Activated naive CD4-positive, alpha-beta T cell treated with anti-CD3 and anti-CD28 coated beads, Interleukin-2, amount 50 U/mL, for 16 hours (primary cell): ENCODE measurements around the gene NKAIN2.
"Not testable (repeated sequence)": the region's sequence is repeated elsewhere in the genome, so short reads cannot be mapped to it uniquely, and the experiment has no call there.

ENCODE experiments used
- DNase-seq: peaks from one replicate; pipeline ENCODE4 v3.0.0-alpha.2; 2020

The NKAIN2 gene

DNA sequence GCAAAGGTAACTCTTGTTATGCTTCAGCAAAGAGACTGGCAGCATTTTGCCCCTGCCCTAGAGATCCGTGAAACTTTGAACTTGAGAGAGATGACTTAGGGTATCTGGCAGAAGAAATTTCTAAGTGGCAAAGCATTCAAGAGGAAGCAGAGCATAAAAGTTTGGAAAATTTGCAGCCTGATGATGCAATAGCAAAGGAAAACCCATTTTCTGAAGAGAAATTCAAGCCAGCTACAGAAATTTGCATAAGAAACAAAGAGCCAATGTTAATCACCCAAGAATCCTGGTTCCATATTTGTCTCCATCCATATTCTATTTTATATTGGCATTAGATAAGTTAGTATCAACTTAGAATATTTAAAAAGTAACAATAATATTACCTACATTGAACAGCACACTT is 934.1 kb downstream of the NKAIN2 start:
- not testable (repeated sequence) for DNase-seq

DNA sequence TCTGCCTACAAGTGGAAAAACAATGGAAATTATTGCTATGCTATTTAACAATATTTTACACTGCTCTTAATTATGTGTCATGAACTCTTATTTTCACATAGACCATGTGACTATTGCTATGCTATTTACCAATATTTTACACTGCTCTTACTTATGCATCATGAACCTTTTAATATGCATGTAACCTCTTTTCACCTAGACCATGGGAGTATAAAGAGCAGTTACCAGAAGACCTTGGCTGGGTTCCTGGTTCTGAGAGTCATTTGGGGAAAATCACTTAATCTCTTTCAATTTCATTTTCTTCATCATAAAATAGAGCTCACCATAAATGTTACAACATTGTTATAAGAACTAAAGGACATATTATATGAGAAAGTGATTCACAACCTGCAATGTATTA is 934.8 kb downstream of the NKAIN2 start:
- no peak for DNase-seq

DNA sequence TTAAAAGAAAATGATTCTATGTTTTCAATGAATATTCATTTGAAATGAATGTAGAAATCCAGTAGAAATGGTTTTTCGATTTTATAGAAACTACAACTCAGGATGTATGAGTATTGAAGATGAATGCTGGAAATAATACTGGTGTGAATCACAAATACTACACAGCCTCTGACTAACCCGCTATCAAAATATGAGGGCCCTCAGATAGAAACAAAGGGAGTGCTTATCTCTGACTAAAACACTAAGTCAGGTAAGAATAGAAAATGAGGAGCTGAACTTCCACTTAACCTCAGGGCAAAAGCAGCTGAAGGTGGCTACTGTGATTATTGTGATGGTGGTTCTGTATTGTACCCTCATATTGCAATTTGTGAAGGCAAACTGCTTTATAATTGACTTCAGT is 937.7 kb downstream of the NKAIN2 start:
- no peak for DNase-seq

DNA sequence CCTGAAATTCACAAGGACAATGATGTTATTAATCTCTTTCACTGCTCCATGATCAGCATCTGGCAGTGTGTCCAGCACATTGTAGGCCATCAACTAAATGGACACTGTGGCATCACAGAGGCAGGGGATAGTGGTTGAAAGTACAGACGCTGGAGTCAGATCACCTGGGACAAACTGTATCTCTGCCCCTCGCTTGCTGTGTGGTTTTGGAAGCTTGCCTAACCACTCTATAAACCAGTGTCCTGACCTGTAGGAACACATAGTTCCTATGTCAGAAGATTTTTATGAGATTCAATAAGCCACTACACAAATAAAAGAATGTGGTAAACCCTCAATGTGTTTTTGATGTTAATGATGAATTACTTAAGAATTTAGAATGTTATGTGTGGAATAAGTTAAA is 939.3 kb downstream of the NKAIN2 start:
- DNase-seq, result no peak

DNA sequence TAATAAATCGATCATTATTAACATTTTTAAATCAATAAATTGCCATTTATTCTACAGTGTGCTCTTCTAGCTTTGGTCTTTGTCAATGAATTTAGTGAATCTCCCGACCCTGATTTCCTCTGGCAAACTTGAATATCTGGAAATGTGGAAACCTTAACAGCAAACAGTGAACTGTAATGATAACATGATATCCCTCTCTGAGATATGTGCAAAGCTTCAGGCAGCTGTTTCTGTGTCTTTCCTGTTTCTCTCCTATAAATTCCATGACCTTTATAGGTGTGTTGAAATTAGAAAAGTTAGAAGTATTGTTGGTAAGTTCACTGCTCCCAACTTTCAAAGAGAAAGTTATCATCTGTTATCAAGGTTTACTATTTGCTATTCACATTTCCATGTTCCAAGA is 939.8 kb downstream of the NKAIN2 start:
- DNase-seq, result no peak

DNA sequence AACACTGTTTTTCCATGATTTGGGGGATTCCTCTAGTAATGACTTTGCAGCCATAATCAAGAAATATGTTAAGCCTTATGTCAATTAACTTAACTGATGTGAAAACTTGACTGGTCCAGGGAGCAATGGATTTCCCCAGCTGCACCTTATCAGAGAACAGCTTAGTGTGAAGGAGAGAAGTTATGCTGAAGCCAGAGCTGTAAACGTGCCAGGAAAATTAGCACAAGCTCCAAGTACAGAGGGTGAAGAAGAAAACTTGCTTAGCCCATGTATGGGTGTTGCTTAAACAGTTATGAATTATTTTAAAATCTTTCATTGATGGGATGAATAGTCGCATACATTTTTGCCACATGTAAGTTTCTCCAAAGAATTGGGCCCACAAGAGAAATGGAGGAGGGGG is 943.7 kb downstream of the NKAIN2 start:
- no peak for DNase-seq

DNA sequence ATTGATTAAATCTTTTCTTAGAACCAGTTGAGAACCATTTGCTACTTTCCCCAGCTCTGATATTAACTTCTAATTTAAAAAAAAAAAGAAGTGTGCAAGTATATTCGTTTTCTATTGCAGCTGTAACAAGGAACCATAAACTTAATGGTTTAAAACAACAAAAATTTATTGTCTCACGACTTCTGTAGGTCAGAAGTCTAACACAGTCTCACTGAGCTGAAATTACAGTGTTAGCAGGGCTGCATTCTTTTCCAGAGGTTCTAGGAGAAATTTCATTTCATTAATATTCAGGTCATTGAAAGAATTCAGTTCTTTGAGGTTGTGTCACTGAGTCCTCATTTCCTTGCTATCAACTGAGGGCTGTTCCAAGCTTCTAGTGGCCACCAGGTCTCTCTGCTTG is 945.1 kb downstream of the NKAIN2 start:
- DNase-seq, result no peak

DNA sequence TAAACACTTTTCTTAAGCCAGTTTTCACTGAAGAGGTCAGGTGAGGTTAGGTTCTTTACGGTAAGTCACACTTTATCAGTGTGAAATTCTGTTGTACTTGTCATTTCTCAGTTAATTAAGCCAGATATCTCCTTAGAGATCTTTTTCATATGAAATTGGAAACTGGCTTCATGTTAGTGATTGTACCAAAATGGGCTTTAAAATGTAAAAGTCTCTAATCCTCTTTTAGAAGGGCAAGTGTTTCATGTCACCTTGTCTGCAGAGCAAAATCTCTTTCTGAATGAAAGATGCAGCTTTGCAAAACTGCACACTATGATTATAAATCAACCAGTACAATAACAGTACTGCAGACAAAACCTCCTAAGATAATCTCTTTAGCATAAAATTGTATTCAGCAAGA is 949.3 kb downstream of the NKAIN2 start:
- DNase-seq, result no peak

DNA sequence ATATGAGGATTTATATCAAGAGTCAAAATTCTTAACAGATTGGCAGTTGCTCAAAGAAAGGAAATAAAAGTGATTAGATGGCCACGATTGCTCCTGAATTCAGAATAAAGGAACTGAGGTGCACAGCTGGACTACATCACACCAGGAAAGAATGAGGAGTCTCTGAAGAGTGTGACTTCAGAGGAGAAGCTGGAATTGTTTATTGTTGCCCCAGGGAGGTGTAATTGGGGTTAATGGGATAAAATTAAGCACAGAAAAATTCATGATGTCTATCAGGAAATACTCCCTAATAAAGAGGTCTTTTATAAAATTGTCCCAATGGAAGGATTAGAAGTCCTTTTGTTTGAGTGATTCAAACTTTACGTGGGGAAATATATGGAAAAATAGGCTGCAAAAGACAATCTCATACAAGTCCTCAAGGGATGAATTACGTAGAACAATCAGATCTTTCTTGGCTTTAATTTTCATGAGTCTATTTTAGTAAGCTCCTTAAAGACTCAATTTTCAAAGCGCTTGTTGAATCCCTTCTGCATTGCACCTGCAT is 950.0 kb downstream of the NKAIN2 start:
- DNase-seq, result no peak

DNA sequence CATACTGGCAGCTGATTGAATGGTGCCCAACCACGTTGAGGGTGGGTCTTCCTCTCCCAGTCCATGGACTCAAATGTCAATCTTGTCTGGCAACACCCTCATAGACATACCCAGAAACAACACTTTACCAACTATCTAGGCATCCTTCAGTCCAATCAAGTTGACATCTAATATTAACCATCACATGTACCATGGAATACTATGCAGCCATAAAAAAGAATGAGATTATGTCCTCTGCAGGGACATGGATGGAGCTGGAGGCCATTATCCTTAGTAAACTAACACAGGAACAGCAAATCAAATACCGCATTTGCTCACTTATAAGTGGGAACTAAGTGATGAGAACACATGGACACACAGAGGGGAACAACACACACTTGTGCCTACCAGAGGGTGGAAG is 951.7 kb downstream of the NKAIN2 start:
- no peak for DNase-seq

DNA sequence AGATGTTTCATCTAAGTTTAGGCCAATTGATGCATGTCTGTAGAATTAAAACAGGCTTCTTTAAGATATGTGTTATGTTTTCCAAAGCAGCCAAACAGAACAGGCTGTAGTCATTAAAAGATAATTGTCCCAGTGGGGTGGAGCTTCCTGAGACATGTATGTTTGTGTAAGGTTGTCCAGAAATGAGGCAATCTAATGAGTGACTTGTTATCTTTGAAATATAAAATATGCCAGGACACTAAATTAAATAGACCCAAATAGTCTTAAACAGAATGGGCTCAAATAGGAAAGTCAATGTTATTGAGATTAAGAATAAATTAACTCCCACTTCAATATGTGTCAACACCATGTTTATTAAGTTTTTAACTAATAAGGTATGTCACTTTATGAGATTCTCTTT is 953.9 kb downstream of the NKAIN2 start:
- no peak for DNase-seq

DNA sequence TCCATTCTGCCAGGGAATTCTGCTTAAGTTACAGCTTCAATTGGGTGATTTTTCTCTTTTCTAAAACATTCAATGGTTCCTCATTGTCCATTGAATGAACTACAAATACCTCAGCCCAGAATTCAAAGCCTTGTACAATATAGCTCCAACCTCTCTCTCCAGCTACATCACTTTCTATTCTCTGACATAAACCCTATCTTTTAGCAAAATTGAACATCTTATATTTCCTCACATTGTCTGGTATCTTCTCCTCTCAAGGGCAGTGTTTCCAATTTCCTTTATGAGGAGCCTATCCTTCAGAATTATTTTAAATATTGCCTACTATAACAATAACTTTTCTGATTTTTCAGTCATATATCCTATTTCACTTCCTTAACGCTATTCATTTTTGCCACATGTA is 955.0 kb downstream of the NKAIN2 start:
- no peak for DNase-seq

DNA sequence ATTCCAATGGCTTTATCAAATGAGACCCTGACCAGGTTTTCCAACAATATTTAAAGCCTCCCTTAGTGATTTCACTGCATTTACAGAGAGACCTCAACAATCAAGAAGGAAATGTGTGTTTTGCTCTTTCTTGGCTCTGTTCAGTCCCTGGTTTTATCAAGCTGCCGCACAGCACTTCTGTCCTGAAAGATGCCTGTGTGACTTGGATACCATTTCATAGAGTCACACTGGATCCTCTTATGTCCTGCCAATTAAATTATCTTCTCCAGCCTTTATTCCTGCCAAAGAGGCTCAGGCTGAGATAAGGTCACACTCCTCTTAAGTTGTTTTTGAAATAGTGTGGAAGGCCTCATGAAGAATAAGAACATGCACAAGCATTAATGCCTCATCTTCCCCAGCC is 961.6 kb downstream of the NKAIN2 start:
- no peak for DNase-seq

DNA sequence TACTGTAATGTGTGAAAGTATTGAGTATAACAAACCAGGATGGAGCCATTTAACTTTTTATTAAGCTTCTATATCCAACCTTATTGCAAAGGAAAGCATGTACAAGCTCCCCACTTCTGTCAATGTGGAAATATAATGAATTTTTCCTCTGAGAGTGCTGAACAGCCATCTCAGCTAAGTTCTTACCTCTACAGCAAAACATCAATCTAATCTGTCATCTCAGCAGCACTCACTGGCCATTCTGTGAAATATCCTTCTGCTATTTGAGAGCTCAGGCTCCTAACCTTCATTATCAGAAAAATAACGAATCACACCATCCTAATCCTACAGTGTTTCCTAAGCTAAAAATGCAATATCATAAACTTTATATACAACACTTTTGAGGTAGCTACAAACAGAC is 964.6 kb downstream of the NKAIN2 start:
- no peak for DNase-seq

DNA sequence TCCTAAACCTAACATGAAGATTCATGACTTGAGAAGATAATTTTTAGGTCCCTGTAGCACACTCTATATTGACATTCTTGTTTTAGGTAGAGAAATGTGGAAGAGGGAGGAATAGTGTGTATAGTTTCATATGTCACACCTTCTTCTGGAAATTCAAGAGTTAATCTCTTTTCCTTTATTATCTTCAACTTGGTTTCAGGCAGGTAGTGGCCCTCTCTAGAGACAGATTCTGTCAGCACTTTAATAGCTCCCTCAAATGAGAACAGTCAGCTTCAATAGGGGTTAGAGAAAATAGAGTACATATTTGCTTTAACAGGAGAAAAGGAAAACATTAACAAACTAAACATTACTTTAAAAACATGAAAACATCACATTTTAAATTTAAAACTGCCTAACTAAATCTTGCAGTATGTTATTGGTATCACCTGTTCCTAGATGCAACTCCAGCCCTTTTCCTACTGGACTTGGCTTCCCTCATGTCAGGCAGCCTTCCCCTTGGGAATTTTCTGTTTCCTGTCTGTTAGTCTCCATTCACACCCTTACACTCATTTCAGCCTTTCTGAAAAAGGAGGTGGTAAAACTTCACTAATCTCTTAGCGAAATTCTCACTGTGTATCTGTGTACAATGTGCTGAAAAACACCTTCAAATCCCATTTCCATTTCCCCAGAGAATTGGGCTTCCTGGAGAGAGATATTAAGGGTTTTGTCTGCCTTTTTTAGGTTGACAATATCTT is 966.3 kb downstream of the NKAIN2 start:
- no peak for DNase-seq

DNA sequence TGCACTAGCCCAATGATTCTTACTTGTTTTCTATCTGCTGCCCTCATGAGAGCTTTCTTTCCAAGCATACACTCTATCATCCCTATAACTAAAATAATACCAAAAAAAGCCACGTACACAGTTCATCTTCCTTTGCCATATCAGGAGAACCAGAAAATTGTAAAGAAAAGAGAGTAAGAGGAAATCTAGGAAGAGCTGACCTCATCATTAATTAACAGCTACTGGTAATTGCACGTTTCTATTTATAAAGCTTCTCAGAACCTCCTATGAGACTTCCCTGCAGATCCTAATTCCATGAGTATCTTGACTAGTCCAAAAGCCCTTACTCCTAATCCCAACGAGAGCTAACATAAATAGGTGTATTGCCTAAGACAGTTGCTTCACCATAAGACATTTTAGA is 967.1 kb downstream of the NKAIN2 start:
- no peak for DNase-seq

DNA sequence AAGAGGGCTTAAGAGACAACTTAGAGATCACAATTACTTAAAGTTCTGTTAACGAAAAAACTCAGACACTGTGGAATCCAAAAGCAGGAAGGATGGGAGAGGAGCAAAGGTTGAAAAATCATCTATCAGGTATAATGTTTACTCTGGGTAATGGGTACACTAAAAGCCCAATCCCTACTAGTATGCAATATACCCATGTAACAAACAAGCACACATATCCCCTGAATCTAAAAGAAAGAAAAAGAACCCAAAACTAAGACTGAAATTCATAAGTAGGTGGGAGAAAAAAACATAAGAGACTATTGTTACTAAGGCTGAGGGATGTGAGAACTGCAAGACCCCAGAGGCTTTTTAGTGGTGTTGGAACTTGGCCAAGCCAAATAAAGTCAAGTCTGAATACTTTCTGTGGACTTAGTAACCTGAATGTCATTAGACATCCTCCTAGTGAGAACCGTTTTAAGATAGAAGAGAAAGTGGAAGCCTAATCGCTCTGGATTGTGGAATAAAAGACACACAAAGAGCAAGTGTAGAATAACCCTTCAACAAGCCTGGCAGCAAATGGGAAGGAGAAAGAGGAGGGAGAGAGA is 969.2 kb downstream of the NKAIN2 start:
- no peak for DNase-seq

DNA sequence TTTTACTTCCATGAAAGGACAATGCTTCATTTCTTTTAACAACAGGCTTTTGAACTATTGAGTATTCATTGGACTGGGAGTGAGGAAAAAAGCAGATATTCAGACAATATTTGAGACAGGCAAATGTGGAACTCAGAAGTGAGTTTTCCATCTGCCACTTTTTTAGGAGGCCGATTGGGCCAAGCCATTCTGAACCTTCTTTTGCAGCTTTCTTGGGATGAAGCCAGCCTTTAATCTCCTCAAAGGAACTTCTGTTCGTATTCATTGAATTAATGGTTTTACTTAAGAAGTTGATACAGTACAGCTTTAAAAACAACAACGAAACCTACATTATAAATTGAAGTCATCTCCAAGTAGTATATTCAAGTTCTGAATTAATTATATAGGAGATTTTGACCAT is 971.5 kb downstream of the NKAIN2 start:
- no peak for DNase-seq

DNA sequence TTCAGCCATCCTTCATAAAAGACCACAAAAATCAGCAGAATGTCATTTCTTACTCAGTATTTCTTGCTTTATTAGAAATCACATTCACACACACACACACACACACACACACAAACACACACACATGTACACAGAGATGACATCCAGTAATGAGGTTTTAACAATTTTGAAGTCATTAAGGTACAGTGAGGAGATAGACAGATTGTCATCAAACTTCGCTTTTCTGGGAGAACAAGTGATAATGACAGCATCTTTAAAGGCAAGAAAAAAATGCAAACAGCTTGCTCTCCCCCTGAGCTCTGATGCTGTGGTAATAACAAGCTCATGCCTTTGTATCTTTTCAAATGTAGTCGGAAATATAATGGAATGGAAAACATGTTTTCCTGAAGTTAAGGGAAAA is 974.2 kb downstream of the NKAIN2 start:
- DNase-seq, result no peak

DNA sequence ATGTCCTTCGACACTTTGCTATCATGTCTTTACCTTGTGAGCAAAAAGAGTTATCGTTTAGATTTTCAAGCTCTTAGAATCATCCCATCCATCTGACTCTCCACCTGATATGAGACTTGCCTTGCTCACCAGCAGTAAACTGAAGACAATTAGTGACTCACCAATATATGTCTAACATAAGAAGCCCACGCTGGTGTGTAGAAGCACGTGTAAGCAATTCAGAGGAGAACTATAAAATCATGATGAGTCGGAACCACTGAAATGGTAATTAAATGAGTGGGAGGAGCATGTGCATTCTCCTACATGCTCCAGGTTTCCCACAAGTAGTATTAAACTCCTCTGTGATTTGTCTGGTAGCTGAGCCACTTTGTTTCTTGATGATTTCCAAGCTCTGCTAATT is 977.0 kb downstream of the NKAIN2 start:
- no peak for DNase-seq

DNA sequence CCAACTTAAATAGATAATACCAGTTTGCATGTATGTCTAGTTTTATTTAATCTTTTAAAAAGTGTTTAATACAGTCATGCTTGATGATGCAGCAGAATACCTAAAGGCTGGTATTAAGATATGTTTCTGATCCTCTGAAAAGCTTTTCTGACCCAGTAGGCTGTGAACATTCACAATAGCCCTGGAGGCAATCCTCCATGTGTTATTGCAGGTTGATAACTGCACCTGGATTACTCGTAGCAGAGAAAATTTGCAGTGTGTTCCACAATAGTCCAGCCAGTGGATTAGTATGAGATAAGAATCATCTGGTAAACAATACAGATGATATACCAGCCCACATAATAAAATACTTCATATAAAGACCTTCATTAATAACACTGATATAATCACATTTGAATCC is 979.7 kb downstream of the NKAIN2 start:
- DNase-seq, result no peak

DNA sequence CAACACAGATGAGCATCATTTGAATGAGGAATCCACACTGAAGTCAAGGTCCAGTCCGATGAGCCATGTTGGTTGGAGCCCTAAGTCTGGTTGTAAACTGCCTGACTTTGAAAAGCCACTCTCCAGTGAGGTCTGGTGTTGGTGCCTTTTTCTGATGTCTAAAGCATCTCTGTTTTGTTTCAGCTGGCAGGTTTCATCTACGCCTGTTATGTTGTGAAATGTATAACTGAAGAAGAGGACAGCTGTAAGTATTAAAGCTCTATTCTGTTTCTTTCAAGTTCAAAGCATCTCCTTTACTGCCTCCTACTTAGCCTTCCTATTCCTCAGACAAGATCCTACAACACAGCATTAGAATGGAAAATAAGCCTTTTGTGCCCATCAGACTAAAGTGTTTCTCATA is 987.5 kb downstream of the NKAIN2 start:
- DNase-seq, result no peak

DNA sequence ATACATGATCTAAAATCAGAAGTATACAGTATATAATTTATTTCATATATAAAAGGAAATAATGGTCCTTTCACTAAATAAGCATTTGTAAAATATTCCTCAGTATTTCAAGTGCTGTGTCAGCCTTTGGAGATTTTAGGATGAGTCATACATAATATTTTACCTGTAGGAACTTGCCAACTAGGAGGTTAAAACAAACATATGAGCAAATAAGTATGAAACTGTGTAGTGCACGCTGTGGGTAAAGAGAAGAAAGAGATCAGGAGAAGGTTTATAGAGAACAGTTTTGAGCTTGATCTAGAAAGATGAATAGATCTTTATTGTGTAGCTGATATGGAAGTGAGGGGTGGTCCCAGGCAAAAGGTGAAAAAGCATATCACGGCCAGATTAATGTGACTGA is 988.7 kb downstream of the NKAIN2 start:
- no peak for DNase-seq

DNA sequence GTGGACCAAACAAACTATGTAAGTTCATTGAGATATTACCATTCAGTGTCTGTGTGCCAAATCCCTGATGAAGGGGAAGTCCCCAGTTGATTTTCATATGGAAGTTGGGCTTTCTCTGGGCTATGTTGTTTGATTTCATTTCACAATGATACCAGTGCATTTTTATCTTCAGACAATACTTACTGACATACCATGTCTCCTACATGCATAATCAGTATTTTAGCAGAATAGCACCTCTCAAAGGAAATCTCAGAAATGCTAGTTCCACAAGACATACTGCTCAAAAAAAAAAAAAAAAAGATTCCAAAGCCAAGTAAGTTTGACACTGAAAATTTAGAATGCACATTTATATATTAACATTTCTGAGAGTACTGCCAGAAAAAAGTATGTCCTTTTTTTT is 989.7 kb downstream of the NKAIN2 start:
- no peak for DNase-seq
